22Rv1 (cell line): ENCODE data around the gene DENND1A.

ENCODE experiments used
- ZFX ChIP-seq: fragments of 450-650 bp; IDR thresholded peaks from 2 replicates; pipeline ENCODE4 v1.6.1; 2017; ENCODE audit warnings: antibody characterized with exemption, borderline replicate concordance
- TF ChIP-seq, protein P1 (sequence below): fragments of 450-650 bp; IDR thresholded peaks from 2 replicates; pipeline ENCODE4 v1.5.1; 2017; ENCODE audit warnings: mild to moderate bottlenecking

DNA sequence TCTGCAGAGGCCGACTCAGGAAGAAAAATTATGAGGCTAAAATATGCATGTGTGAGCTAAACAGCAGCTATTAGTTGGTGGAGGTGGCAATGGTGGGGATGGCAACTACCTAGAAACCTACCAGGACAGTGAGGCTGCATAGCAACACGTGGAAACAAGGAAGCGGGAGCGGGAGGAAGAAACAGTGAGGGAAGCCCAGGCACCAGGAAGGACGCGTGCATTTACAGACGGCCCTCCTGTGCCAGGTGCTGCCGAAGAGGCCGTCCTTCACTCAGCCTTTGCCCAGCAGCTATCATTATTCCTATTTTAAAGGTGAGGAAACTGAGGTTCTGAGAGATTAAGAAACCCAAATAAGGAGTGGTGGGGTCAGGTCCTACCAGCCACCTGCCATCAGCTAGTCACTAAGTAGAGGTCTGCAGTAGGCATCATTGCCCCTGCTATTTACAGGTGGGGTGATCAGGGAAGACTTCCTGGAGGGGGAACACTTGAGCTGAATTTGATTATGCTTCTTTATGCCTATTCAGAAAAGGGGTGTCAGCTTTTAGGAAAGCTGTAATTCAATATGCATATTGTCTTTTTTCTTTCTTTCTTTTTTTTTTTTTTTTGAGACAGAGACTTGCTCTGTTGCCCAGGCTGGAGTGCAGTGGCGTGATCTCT is 448.6 kb downstream of the DENND1A start:
- TF ChIP-seq, protein P1, sequence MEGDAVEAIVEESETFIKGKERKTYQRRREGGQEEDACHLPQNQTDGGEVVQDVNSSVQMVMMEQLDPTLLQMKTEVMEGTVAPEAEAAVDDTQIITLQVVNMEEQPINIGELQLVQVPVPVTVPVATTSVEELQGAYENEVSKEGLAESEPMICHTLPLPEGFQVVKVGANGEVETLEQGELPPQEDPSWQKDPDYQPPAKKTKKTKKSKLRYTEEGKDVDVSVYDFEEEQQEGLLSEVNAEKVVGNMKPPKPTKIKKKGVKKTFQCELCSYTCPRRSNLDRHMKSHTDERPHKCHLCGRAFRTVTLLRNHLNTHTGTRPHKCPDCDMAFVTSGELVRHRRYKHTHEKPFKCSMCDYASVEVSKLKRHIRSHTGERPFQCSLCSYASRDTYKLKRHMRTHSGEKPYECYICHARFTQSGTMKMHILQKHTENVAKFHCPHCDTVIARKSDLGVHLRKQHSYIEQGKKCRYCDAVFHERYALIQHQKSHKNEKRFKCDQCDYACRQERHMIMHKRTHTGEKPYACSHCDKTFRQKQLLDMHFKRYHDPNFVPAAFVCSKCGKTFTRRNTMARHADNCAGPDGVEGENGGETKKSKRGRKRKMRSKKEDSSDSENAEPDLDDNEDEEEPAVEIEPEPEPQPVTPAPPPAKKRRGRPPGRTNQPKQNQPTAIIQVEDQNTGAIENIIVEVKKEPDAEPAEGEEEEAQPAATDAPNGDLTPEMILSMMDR: no peak
- no peak for TF ChIP-seq ZFX
